ENCODE measurements around the gene GAGE12J.
"Not testable (repeated sequence)": the region's sequence is repeated elsewhere in the genome, so short reads cannot be mapped to it uniquely, and the experiment has no call there.

Gene GAGE12J

DNA sequence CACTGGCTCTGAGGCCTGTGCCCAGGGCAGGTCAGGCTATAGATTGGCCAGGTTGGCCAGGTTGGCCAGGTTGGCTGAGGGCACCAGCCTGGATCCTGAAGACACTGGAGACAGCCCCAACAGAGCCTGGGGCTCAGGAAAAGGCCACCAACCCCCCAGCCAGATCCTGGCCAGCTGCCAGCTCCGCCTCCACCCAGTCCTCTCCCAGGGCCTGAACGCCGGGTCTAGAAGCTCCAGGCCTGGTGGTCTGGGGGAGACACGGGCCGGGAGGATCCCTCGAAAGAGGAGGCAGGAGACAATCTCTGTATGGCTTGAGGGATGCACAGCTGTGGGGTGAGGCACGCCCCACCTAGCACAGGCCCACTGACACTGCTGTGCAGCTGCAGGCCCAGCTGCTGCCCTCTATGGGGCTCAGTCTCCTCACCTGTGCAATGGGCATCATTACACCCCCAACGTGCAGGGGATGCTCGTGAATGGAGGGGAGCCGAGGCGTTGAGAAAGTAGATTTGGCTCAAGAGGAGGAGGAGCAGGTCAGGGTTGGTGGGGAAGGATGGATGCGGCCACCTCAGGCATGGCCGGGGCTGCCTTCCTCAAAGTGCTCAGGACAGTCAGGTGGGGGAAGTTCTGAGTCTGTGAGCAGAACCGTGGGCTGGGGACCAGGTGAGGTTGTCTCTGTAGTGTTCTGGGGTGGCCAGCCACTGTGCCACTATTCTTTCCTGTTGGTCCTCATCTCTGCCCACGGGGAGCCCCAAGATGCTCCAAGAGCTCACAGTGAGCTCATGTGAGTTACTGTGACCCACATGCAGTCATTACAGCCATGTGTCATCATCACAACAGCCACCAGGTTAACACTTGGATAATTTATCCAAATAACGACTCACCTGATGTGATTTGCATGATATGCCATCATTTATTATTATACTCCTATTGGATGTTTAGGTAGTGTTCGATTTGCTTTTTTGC, 29.2 kb upstream of the GAGE12J start:
- H3K4me3 ChIP-seq (ENCODE audit: low read depth, low read length), result no peak overlapping the region
- TF ChIP-seq, protein P1, sequence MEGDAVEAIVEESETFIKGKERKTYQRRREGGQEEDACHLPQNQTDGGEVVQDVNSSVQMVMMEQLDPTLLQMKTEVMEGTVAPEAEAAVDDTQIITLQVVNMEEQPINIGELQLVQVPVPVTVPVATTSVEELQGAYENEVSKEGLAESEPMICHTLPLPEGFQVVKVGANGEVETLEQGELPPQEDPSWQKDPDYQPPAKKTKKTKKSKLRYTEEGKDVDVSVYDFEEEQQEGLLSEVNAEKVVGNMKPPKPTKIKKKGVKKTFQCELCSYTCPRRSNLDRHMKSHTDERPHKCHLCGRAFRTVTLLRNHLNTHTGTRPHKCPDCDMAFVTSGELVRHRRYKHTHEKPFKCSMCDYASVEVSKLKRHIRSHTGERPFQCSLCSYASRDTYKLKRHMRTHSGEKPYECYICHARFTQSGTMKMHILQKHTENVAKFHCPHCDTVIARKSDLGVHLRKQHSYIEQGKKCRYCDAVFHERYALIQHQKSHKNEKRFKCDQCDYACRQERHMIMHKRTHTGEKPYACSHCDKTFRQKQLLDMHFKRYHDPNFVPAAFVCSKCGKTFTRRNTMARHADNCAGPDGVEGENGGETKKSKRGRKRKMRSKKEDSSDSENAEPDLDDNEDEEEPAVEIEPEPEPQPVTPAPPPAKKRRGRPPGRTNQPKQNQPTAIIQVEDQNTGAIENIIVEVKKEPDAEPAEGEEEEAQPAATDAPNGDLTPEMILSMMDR (IDR thresholded peaks at IDR 0.05; ENCODE audit: low read depth, low read length), result no peak

DNA sequence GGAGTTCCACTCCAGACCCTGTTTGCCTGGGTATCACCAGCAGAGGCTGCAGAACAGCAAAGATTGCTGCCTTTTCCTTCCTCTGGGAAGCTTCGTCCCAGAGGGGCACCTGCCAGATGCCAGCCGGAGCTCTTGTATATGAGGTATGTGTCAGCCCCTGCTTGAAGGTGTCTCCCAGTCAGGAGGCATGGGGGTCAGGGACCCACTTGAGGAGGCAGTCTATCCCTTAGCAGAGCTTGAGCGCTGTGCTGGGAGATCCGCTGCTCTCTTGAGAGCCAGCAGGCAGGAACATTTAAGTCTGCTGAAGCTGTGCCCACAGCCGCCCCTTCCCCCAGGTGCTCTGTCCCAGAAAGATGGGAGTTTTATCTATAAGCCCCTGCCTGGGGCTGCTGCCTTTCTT, 22.5 kb upstream of the GAGE12J start:
- not testable (repeated sequence) for H3K4me3 ChIP-seq (ENCODE audit: low read depth, low read length)

DNA sequence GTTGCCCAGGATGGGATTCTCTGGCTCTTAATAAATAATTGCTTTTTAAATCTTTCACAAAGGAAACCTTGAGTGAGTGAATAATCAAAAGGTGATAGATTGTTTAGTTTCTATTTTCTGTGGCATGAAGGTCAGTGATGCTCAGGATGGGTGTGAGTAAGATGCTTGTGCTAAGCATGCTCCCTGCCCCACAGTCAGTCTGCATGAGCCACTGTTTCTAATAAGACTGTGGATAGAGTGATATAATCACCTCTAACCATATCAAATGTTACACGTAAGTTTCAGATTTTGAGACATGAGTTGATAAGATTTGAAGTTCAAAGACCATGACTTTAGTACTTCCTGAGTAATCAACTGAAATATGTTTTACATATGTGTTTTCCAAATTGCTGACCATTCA, 21.1 kb upstream of the GAGE12J start:
- H3K4me3 ChIP-seq (ENCODE audit: low read depth, low read length), result no peak overlapping the region
- TF ChIP-seq, protein P1 (IDR thresholded peaks at IDR 0.05; ENCODE audit: low read depth, low read length), result no peak

DNA sequence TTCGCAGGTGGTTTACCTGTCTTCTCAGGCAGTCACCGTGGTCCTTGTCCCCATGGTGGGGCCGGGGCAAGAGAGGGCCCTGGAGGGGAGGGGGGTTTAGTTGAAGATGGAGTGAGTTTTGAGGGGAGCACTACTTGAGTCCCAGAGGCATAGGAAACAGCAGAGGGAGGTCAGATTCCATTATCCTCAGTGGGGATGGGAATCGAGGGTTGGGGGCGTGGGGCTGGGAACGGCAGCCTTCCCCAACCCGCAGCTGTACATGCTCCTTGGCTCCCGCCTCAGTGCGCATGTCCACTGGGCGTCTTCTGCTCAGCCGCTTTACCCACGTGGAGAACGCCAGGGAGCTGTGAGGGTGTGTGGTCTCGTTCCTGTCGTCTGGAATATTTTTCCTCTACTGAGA, 18.5 kb upstream of the GAGE12J start, which contains the start of gene GAGE10:
Gene GAGE10 (plus strand): TSS at position 301 of the 400 bp plus-strand sequence. CDS start 1,214 bp downstream, outside the sequence.
- H3K4me3 ChIP-seq (ENCODE audit: low read depth, low read length), result no peak within 1 kb of the TSS
- TF ChIP-seq, protein P1 (IDR thresholded peaks at IDR 0.05; ENCODE audit: low read depth, low read length), result no peak

DNA sequence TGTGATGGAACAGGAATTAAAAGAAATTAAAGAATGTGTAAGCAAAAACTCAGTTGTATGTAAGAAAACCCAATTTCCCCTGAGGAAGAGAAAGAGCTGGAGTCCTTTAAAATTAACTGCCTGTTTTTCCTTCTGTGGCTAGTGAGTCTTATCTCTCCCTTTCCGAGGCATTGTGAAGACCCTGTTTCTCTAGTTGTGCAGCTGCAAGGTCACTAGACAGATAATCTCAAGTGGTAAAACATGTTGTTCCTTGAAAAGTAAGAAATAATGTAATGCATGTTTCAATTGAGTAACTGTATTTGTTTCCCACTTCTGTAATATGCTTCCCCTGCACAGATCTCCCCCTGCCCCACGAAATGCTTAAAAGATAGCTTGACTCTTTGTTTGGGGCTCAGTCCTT, 14.1 kb upstream of the GAGE12J start:
- not testable (repeated sequence) for H3K4me3 ChIP-seq (ENCODE audit: low read depth, low read length)

DNA sequence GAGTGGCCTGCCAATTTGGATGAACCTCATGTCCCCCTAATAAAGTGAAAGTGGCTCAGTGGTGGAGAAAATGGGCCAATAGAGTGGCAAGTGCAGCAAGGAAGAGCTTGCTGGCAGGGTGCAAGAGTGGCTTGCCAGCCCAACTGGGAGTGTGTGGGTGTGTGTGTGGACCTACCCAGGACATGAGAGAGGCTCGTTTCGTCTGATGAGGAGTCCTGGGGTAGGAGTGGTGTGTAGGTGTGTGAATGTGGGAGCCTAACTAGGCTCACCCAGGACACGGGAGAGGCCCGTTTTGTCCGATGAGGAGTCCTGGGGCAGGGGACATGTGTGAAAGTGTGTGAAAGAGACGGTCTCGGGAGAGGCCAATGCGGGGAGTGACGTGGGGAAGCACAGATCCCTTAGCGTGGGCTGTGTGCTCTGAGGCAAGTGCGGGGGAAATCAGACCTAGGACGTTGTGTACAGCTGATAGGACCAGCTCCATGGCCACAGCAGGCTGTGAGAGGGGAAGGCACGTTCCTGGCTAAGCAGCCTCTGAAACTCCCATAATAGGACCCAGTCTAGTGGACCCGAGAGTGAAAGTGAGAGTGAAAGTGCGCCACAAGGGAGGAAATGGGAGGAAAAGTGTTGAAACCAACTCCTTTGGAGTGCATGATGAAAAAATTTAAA, 13.1 kb upstream of the GAGE12J start:
- peak overlapping the region; percentile 49 for H3K4me3 ChIP-seq (ENCODE audit: low read depth, low read length)
- TF ChIP-seq, protein P1 (IDR thresholded peaks at IDR 0.05; ENCODE audit: low read depth, low read length), result no peak

DNA sequence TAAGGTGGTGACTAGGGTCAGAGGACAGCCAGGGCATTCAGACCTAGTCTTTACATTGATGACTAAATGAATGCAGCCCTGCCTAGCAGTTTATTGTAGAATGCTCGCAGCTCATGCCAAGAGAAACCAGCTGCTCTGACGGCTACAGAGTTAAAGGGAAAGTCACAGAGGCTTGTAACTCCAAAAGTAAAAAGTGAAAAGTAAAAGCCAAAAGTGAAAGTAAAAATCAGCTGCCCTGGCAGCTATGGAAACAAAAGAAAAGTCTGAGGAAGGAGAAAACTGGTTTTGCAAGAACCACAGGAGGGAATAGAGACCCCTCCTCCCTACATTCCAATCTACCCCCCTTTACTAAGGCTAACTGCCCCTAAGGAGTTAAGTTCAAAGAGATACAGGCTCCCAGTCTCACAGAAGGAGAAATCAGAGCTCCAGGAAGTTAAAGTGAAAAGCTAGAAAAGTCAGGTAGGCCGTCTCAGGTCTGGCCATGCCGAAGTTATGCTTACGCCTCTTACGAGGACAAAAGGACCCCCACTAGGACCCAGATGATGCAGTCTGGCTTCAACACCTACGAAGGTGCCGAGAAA, 12.3 kb upstream of the GAGE12J start:
- TF ChIP-seq, protein P1 (IDR thresholded peaks at IDR 0.05; ENCODE audit: low read depth, low read length), result no peak
- peak overlapping the region; percentile 49 for H3K4me3 ChIP-seq (ENCODE audit: low read depth, low read length)

DNA sequence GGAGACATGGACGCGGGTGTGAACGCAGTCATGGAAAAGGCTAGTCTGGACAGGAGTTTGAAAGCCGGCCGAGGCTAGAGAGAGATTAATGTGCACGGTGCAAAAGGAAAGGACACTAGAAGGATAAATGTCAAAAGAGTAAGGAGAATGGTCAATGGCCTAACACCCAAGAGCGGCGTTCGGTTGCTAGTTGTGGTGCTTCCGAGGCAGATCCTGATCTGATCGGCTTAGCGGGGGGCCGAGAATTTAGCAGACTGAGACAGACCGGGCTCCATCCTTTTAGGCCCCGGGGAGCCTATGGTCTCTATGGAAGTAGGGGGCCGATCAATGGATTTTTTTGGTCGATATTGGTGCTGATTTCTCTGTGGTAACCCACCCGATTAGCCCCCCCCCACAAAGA, 11.5 kb upstream of the GAGE12J start:
- TF ChIP-seq, protein P1 (IDR thresholded peaks at IDR 0.05; ENCODE audit: low read depth, low read length), result no peak

More for the DNA sequence above, 11.5 kb upstream of the GAGE12J start:
- H3K4me3 ChIP-seq (ENCODE audit: low read depth, low read length), result no peak overlapping the region
